ENCODE data around the gene NXPE1.

NXPE1 gene

GRCh38 chr11:114596175-114596919 is 36.7 kb upstream of the NXPE1 start:
- no peak overlapping the region for H3K4me3 ChIP-seq (ENCODE audit: low read length)
- no peak overlapping the region for H3K4me2 ChIP-seq (ENCODE audit: low read length)
- no peaks in the 10 kb centered on the region for H3K9me2 ChIP-seq (replicated peaks; ENCODE audit: control insufficient read depth, low read length)
- TF ChIP-seq CTCF (IDR thresholded peaks at IDR 0.05; ENCODE audit: low read depth, low read length, poor library complexity, severe bottlenecking) (no peak), EZH2phosphoT487 (IDR thresholded peaks at IDR 0.05; ENCODE audit: borderline replicate concordance, low read length) (no peak)
- H3K9me3 ChIP-seq (ENCODE audit: control insufficient read depth, insufficient read depth, low read length), result no peaks in the 10 kb centered on the region
- H3K27ac ChIP-seq (ENCODE audit: low read depth, low read length), result no peak overlapping the region
- H4K20me1 ChIP-seq (ENCODE audit: control insufficient read depth, insufficient read depth, low read depth, low read length), result no peaks in the 10 kb centered on the region
- no peaks in the 10 kb centered on the region for H3F3A ChIP-seq (ENCODE audit: control insufficient read depth, insufficient read depth)
- no peaks in the 10 kb centered on the region for H3K79me2 ChIP-seq (ENCODE audit: control insufficient read depth, low read length)
- H3K4me1 ChIP-seq (ENCODE audit: control insufficient read depth, low read length), result no peaks in the 10 kb centered on the region
- H3K36me3 ChIP-seq (ENCODE audit: control insufficient read depth, low read length), result no peaks in the 10 kb centered on the region
- H3K27me3 ChIP-seq (ENCODE audit: control insufficient read depth, low read length), result no peaks in the 10 kb centered on the region

GRCh38 chr11:114595571-114595970 is 35.9 kb upstream of the NXPE1 start, which contains the start of gene NXPE4:
TSS of gene NXPE4 (minus strand) at chr11:114595786. CDS start at chr11:114594759, 1,027 bp downstream.
- no peaks in the 10 kb centered on the region for H4K20me1 ChIP-seq (ENCODE audit: control insufficient read depth, insufficient read depth, low read depth, low read length)
- H3K9me3 ChIP-seq (ENCODE audit: control insufficient read depth, insufficient read depth, low read length), result no peaks in the 10 kb centered on the region
- TF ChIP-seq CTCF (IDR thresholded peaks at IDR 0.05; ENCODE audit: low read depth, low read length, poor library complexity, severe bottlenecking), result no peak
- no peak for TF ChIP-seq EZH2phosphoT487 (IDR thresholded peaks at IDR 0.05; ENCODE audit: borderline replicate concordance, low read length)
- no peaks in the 10 kb centered on the region for H3K79me2 ChIP-seq (ENCODE audit: control insufficient read depth, low read length)
- H3K9me2 ChIP-seq (replicated peaks; ENCODE audit: control insufficient read depth, low read length), result no peaks in the 10 kb centered on the region
- no peaks in the 10 kb centered on the region for H3F3A ChIP-seq (ENCODE audit: control insufficient read depth, insufficient read depth)
- no peaks in the 10 kb centered on the region for H3K27me3 ChIP-seq (ENCODE audit: control insufficient read depth, low read length)
- H3K4me2 ChIP-seq (ENCODE audit: low read length), result no peak within 1 kb of the TSS
- H3K4me3 ChIP-seq (ENCODE audit: low read length), result no peak within 1 kb of the TSS
- no peaks in the 10 kb centered on the region for H3K36me3 ChIP-seq (ENCODE audit: control insufficient read depth, low read length)
- no peaks in the 10 kb centered on the region for H3K4me1 ChIP-seq (ENCODE audit: control insufficient read depth, low read length)
- no peak within 1 kb of the TSS for H3K27ac ChIP-seq (ENCODE audit: low read depth, low read length)

GRCh38 chr11:114594703-114595102 is 35.0 kb upstream of the NXPE1 start:
- Histone ChIP-seq H3K4me1 (ENCODE audit: control insufficient read depth, low read length) (no peaks in the 10 kb centered on the region), H3K27me3 (ENCODE audit: control insufficient read depth, low read length) (no peaks in the 10 kb centered on the region), H3K27ac (ENCODE audit: low read depth, low read length) (no peak overlapping the region), H3K9me2 (replicated peaks; ENCODE audit: control insufficient read depth, low read length) (no peaks in the 10 kb centered on the region), H3F3A (ENCODE audit: control insufficient read depth, insufficient read depth) (no peaks in the 10 kb centered on the region), H3K9me3 (ENCODE audit: control insufficient read depth, insufficient read depth, low read length) (no peaks in the 10 kb centered on the region), H3K4me3 (ENCODE audit: low read length) (no peak overlapping the region), H3K36me3 (ENCODE audit: control insufficient read depth, low read length) (no peaks in the 10 kb centered on the region), H3K79me2 (ENCODE audit: control insufficient read depth, low read length) (no peaks in the 10 kb centered on the region), H3K4me2 (ENCODE audit: low read length) (no peak overlapping the region), H4K20me1 (ENCODE audit: control insufficient read depth, insufficient read depth, low read depth, low read length) (no peaks in the 10 kb centered on the region)
- TF ChIP-seq EZH2phosphoT487 (IDR thresholded peaks at IDR 0.05; ENCODE audit: borderline replicate concordance, low read length) (no peak), CTCF (IDR thresholded peaks at IDR 0.05; ENCODE audit: low read depth, low read length, poor library complexity, severe bottlenecking) (no peak)
